ENCODE results near the gene PEX6. TPM values are rescaled to one million over a fixed set of nuclear protein-coding genes. Genes with fewer than 3 reads are reported as not detected.

The PEX6 gene
- polyA plus RNA-seq, 1 of the 3 experiments (the other 2 are of a cell fraction), result 15.3 TPM

DNA sequence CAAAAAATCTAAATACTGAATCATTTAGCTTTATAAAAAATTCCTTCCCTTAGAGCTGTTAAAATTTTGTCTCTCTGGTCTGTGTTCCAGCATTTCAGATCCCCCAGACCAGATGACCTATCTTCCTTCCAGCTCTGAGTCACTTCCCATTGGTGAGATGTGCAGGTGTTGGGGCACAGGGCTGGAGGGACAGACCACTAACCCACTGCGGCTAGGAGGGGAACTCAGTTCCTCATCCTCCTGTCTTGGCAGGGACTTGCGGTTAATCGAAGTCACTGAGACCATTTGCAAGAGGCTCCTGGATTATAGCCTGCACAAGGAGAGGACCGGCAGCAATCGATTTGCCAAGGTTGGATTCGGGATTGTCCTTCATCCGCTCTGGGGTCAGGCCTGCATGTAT is 43.7 kb downstream of the PEX6 start:
- Histone ChIP-seq H3K4me3 (ENCODE audit: low read depth in 2 of 2, low read length in 1 of 2) (no peak overlapping the region), H3K27me3 (ENCODE audit: insufficient read depth) (no peaks in the 10 kb centered on the region), H2AFZ (ENCODE audit: low read depth) (no peak overlapping the region), H3F3A (replicated peaks; ENCODE audit: insufficient read depth) (peaks cover 13% of the 10 kb centered on the region), H3K27ac (ENCODE audit: low read depth in 2 of 2, low read length in 1 of 2) (no peak overlapping the region), H3K79me2 (ENCODE audit: insufficient read depth) (peaks cover 47% of the 10 kb centered on the region), H3K9me2 (no peaks in the 10 kb centered on the region), H3K4me2 (no peak overlapping the region), H3K9me3 (no peaks in the 10 kb centered on the region), H3K9ac (no peak overlapping the region), H3K4me1 (ENCODE audit: control insufficient read depth in 1 of 2, insufficient read depth in 2 of 2, low read depth in 1 of 2, low read length in 1 of 2) (peaks cover 0 to 15% of the 10 kb centered on the region in 2 experiments; a peak in 1 of 4 replicates), H4K20me1 (ENCODE audit: insufficient read depth) (no peaks in the 10 kb centered on the region; the same call in 1 of the 2 replicates), H3K36me3 (replicated peaks in 1 of 2; ENCODE audit: control insufficient read depth in 1 of 2, insufficient read depth in 2 of 2, low read length in 1 of 2) (peaks cover 37 to 40% of the 10 kb centered on the region in 2 experiments)
- CTCF ChIA-PET, result no interaction called here
- 90% methylated on average over 3 of the region's 7 CpGs for WGBS (ENCODE audit: low lambda C conversion rate)
- POLR2A ChIA-PET, result interaction anchor here (1.0 kb wide), 1 partner anchor 43 kb away, joined by 3 read pairs; the partner anchor contains the start of gene PEX6
- no peak for DNase-seq
- no peak for TF ChIP-seq MAX (IDR thresholded peaks at IDR 0.05; ENCODE audit: low read depth)
- no peak for TF ChIP-seq JUND (IDR thresholded peaks at IDR 0.05)
- TF ChIP-seq SIN3A (IDR thresholded peaks at IDR 0.05; ENCODE audit: borderline replicate concordance, low read depth, low read length), result no peak
- no peak for TF ChIP-seq SMC3 (IDR thresholded peaks at IDR 0.05; ENCODE audit: low read depth, low read length)
- no peak for TF ChIP-seq FOXJ3 (CRISPR knock-in tag; IDR thresholded peaks at IDR 0.05)
- no peak for TF ChIP-seq EP300 (IDR thresholded peaks at IDR 0.05; ENCODE audit: borderline replicate concordance in 1 of 2, low read depth in 1 of 2, low read length in 1 of 2)
- no peak for TF ChIP-seq TCF12 (IDR thresholded peaks at IDR 0.05)
- TF ChIP-seq EZH2phosphoT487 (IDR thresholded peaks at IDR 0.05; ENCODE audit: borderline replicate concordance, low read depth), result no peak
- no peak for TF ChIP-seq ELF1 (IDR thresholded peaks at IDR 0.05)

GRCh38 chr6:42933205-42933604 is 45.8 kb downstream of the PEX6 start:
- DNase-seq, result no peak
- TF ChIP-seq NFIC (IDR thresholded peaks at IDR 0.05; ENCODE audit: borderline replicate concordance), result no peak
- TF ChIP-seq TCF12 (IDR thresholded peaks at IDR 0.05), result no peak
- TF ChIP-seq TAF1 (IDR thresholded peaks at IDR 0.05; ENCODE audit: borderline replicate concordance, low read depth, low read length), result no peak
- TF ChIP-seq ELF1 (IDR thresholded peaks at IDR 0.05), result no peak
- TF ChIP-seq IRF3 (IDR thresholded peaks at IDR 0.05; ENCODE audit: low read depth, low read length), result no peak
- TF ChIP-seq MEF2A (IDR thresholded peaks at IDR 0.05; ENCODE audit: borderline replicate concordance, low read depth), result no peak
- TF ChIP-seq PBX3 (IDR thresholded peaks at IDR 0.05), result no peak
- TF ChIP-seq FOXM1 (IDR thresholded peaks at IDR 0.05; ENCODE audit: low read depth), result no peak
- TF ChIP-seq RXRA (IDR thresholded peaks at IDR 0.05; ENCODE audit: borderline replicate concordance, low read depth), result no peak
- TF ChIP-seq, protein P1, sequence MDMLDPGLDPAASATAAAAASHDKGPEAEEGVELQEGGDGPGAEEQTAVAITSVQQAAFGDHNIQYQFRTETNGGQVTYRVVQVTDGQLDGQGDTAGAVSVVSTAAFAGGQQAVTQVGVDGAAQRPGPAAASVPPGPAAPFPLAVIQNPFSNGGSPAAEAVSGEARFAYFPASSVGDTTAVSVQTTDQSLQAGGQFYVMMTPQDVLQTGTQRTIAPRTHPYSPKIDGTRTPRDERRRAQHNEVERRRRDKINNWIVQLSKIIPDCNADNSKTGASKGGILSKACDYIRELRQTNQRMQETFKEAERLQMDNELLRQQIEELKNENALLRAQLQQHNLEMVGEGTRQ (IDR thresholded peaks at IDR 0.05; ENCODE audit: borderline replicate concordance, low read depth, low read length), result no peak
- TF ChIP-seq POLR2AphosphoS5 (IDR thresholded peaks at IDR 0.05; ENCODE audit: low read depth, low read length), result no peak
- TF ChIP-seq JUND (IDR thresholded peaks at IDR 0.05), result no peak
- no peak for TF ChIP-seq USF1 (IDR thresholded peaks at IDR 0.05; ENCODE audit: borderline replicate concordance, low read depth)
- no peak for TF ChIP-seq RAD21 (IDR thresholded peaks at IDR 0.05; ENCODE audit: low read length)
- TF ChIP-seq MXI1 (IDR thresholded peaks at IDR 0.05; ENCODE audit: low read depth, low read length), result no peak
- 95% methylated on average over 3 of the region's 3 CpGs for WGBS (ENCODE audit: low lambda C conversion rate)
- Histone ChIP-seq H3K4me3 (ENCODE audit: low read depth in 2 of 2, low read length in 1 of 2) (no peak overlapping the region), H3K27ac (ENCODE audit: low read depth in 2 of 2, low read length in 1 of 2) (no peak overlapping the region), H3K27me3 (ENCODE audit: insufficient read depth) (no peaks in the 10 kb centered on the region), H3F3A (replicated peaks; ENCODE audit: insufficient read depth) (peaks cover 31% of the 10 kb centered on the region), H2AFZ (ENCODE audit: low read depth) (no peak overlapping the region), H3K36me3 (replicated peaks in 1 of 2; ENCODE audit: control insufficient read depth in 1 of 2, insufficient read depth in 2 of 2, low read length in 1 of 2) (peaks cover 28 to 40% of the 10 kb centered on the region in 2 experiments), H4K20me1 (ENCODE audit: insufficient read depth) (no peaks in the 10 kb centered on the region; the same call in 1 of the 2 replicates), H3K4me1 (ENCODE audit: control insufficient read depth in 1 of 2, insufficient read depth in 2 of 2, low read depth in 1 of 2, low read length in 1 of 2) (peaks cover 0 to 15% of the 10 kb centered on the region in 2 experiments; a peak in 1 of 4 replicates), H3K9me3 (no peaks in the 10 kb centered on the region), H3K4me2 (0 out of 2 replicates have a peak overlapping the region, but pooled peaks have one; percentile 6), H3K9me2 (no peaks in the 10 kb centered on the region), H3K9ac (no peak overlapping the region), H3K79me2 (ENCODE audit: insufficient read depth) (peaks cover 51% of the 10 kb centered on the region)
- CTCF ChIA-PET, result no interaction called here
- POLR2A ChIA-PET, result no interaction called here

Data from SK-N-SH (cell line).